SK-N-SH (cell line): ENCODE results near the gene MAN2B2. TPM values are rescaled to one million over a fixed set of nuclear protein-coding genes. Genes with fewer than 3 reads are reported as not detected.

Experiments
- CTCF ChIA-PET: fragments of 300-600, 350-600 bp; formaldehyde crosslinking; extraction: SDS; loops from one replicate; lab custom pipeline; 2021; lab: Yijun Ruan, JAX
- POLR2A ChIA-PET: fragments of 350-600 bp; sonication (Branson Sonifier 250); formaldehyde crosslinking; extraction: SDS; loops from one replicate; lab custom pipeline; 2020; ENCODE audit warnings: antibody characterized with exemption, inconsistent platforms; lab: Yijun Ruan, JAX
- DNase-seq: peaks from one replicate; pipeline ENCODE4 v3.0.0; 2012
- H2AFZ ChIP-seq: fragments of 200-600 bp; sonication (generic); 2 replicates; pipeline ENCODE4 v1.8.1; 2016; ENCODE audit warnings: antibody characterized with exemption, mild to moderate bottlenecking, low read depth
- H3F3A ChIP-seq: fragments of 200-600 bp; sonication (generic); replicated peaks from 2 replicates; pipeline ENCODE3; 2016; ENCODE audit warnings: antibody characterized with exemption, mild to moderate bottlenecking; ENCODE audit not compliant: insufficient read depth
- H3K27ac ChIP-seq, 2 experiments: fragments of 200-500 bp in 1 of 2; fragments of 200-600 bp in 1 of 2; sonication (Bioruptor generic) in 1 of 2; sonication (generic), shearing (Covaris generic) in 1 of 2; 2 replicates each; pipeline versions ENCODE4 v1.5.1 to v1.6.1; 2014 to 2016; ENCODE audit warnings: low read depth in 2 of 2, inconsistent platforms in 1 of 2, low read length in 1 of 2, mild to moderate bottlenecking in 1 of 2, mixed read lengths in 1 of 2
- H3K27me3 ChIP-seq: fragments of 200-600 bp; sonication (generic), shearing (Covaris generic); 2 replicates; pipeline ENCODE4 v1.6.1; 2016; ENCODE audit warnings: mixed run types; ENCODE audit not compliant: insufficient read depth
- H3K36me3 ChIP-seq, 2 experiments: fragments of 200-500 bp in 1 of 2; fragments of 200-600 bp in 1 of 2; sonication (Bioruptor generic) in 1 of 2; sonication (generic) in 1 of 2; replicated peaks in 1 of 2; 2 replicates each; pipeline versions ENCODE3 to v1.5.1; 2014 to 2016; ENCODE audit warnings: low read length in 1 of 2, mild to moderate bottlenecking in 1 of 2; ENCODE audit not compliant: insufficient read depth in 2 of 2, control insufficient read depth in 1 of 2
- H3K4me1 ChIP-seq, 2 experiments: fragments of 200-500 bp in 1 of 2; fragments of 200-600 bp in 1 of 2; sonication (Bioruptor generic) in 1 of 2; sonication (generic), shearing (Covaris generic) in 1 of 2; 2 replicates each; pipeline versions ENCODE4 v1.5.1 to v1.6.1; 2014 to 2016; ENCODE audit warnings: low read depth in 1 of 2, low read length in 1 of 2, mixed run types in 1 of 2; ENCODE audit not compliant: insufficient read depth in 2 of 2, control insufficient read depth in 1 of 2
- H3K4me2 ChIP-seq: fragments of 200-600 bp; sonication (generic), shearing (Covaris generic); 2 replicates; pipeline ENCODE4 v1.6.1; 2017; ENCODE audit warnings: mixed run types
- H3K4me3 ChIP-seq, 2 experiments: fragments of 200-500 bp in 1 of 2; fragments of 200-600 bp in 1 of 2; sonication (Bioruptor generic) in 1 of 2; sonication (generic), shearing (Covaris generic) in 1 of 2; 2 replicates each; pipeline versions ENCODE4 v1.5.1 to v1.8.1; 2014 to 2016; ENCODE audit warnings: low read depth in 2 of 2, inconsistent platforms in 1 of 2, low read length in 1 of 2, mild to moderate bottlenecking in 1 of 2, mixed read lengths in 1 of 2, moderate library complexity in 1 of 2
- H3K79me2 ChIP-seq: fragments of 200-600 bp; sonication (generic); 2 replicates; pipeline ENCODE4 v1.8.1; 2017; ENCODE audit warnings: mild to moderate bottlenecking; ENCODE audit not compliant: insufficient read depth
- H3K9ac ChIP-seq: fragments of 200-600 bp; sonication (generic); 2 replicates; pipeline ENCODE4 v1.6.1; 2017; ENCODE audit warnings: mixed run types
- H3K9me2 ChIP-seq: fragments of 200-600 bp; sonication (generic); 2 replicates; pipeline ENCODE4 v1.6.1; 2017; ENCODE audit warnings: mixed run types
- H3K9me3 ChIP-seq: fragments of 200-600 bp; sonication (generic); 2 replicates; pipeline ENCODE4 v1.6.1; 2017; ENCODE audit warnings: mixed run types, mild to moderate bottlenecking, moderate library complexity
- H4K20me1 ChIP-seq: fragments of 200-600 bp; sonication (generic); 2 replicates; pipeline ENCODE4 v1.6.1; 2017; ENCODE audit warnings: mild to moderate bottlenecking, mixed run types; ENCODE audit not compliant: insufficient read depth
- CHD2 ChIP-seq: fragments of 150-350 bp; IDR thresholded peaks from 2 replicates; pipeline ENCODE4 v1.6.1; 2018; ENCODE audit warnings: low read length; ENCODE audit not compliant: partially characterized antibody
- CTCF ChIP-seq: fragments of 200-600 bp; sonication (generic); IDR thresholded peaks from 2 replicates; pipeline ENCODE4 v1.6.1; 2017; ENCODE audit warnings: antibody characterized with exemption, mild to moderate bottlenecking, moderate library complexity
- ELF1 ChIP-seq: IDR thresholded peaks from 2 replicates; pipeline ENCODE4 v1.4.0; 2012
- EZH2phosphoT487 ChIP-seq: fragments of 200-600 bp; sonication (generic); IDR thresholded peaks from 2 replicates; pipeline ENCODE4 v1.6.1; 2017; ENCODE audit warnings: low read depth, mixed run types, mild to moderate bottlenecking, antibody characterized with exemption, moderate library complexity, borderline replicate concordance
- FOSL2 ChIP-seq: IDR thresholded peaks from 2 replicates; pipeline ENCODE4 v1.4.0; 2012; ENCODE audit warnings: low read depth, mild to moderate bottlenecking, moderate library complexity, borderline replicate concordance
- GABPA ChIP-seq: IDR thresholded peaks from 2 replicates; pipeline ENCODE4 v1.4.0; 2012; ENCODE audit warnings: low read depth, mild to moderate bottlenecking
- GATA2 ChIP-seq: sonication (generic); formaldehyde crosslinking; IDR thresholded peaks from 2 replicates; pipeline ENCODE4 v1.5.0; 2020; ENCODE audit warnings: mild to moderate bottlenecking, missing genetic modification reagents
- JUND ChIP-seq: IDR thresholded peaks from 2 replicates; pipeline ENCODE4 v1.4.0; 2012
- MEF2A ChIP-seq: IDR thresholded peaks from 2 replicates; pipeline ENCODE4 v1.4.0; 2012; ENCODE audit warnings: low read depth, borderline replicate concordance
- MXI1 ChIP-seq: IDR thresholded peaks from 2 replicates; pipeline ENCODE4 v1.6.1; 2012; ENCODE audit warnings: mild to moderate bottlenecking, low read depth, low read length, improper control_type of control experiment
- NRF1 ChIP-seq: IDR thresholded peaks from 2 replicates; pipeline ENCODE4 v1.6.1; 2012; ENCODE audit warnings: low read depth, mild to moderate bottlenecking, low read length
- PBX3 ChIP-seq: IDR thresholded peaks from 2 replicates; pipeline ENCODE4; 2012
- RAD21 ChIP-seq: IDR thresholded peaks from 2 replicates; pipeline ENCODE4 v1.6.1; 2012; ENCODE audit warnings: mild to moderate bottlenecking, low read length
- RFX5 ChIP-seq: IDR thresholded peaks from 2 replicates; pipeline ENCODE4 v1.6.1; 2012; ENCODE audit warnings: mild to moderate bottlenecking, improper control_type of control experiment, low read length
- SMC3 ChIP-seq: IDR thresholded peaks from 2 replicates; pipeline ENCODE4 v1.6.1; 2012; ENCODE audit warnings: low read depth, low read length, improper control_type of control experiment
- TAF1 ChIP-seq: IDR thresholded peaks from 2 replicates; pipeline ENCODE4 v1.6.1; 2012; ENCODE audit warnings: low read depth, mild to moderate bottlenecking, low read length, moderate library complexity, borderline replicate concordance
- TCF12 ChIP-seq: IDR thresholded peaks from 2 replicates; pipeline ENCODE4 v1.4.0; 2012
- USF2 ChIP-seq: fragments of 150-350 bp; IDR thresholded peaks from 2 replicates; pipeline ENCODE4 v1.6.1; 2017; ENCODE audit warnings: antibody characterized with exemption, low read length, low read depth, borderline replicate concordance
- YY1 ChIP-seq: IDR thresholded peaks from 2 replicates; pipeline ENCODE4 v1.4.0; 2012; ENCODE audit warnings: low read depth, mild to moderate bottlenecking
- WGBS: methylation state at CpG from one replicate; pipeline ENCODE4 v1.1.6; 2017; ENCODE audit warnings: low lambda C conversion rate; 5-methylcytosine and 5-hydroxymethylcytosine counted together
- polyA plus RNA-seq, 3 experiments: library from polyadenylated mRNA; depleted of rRNA; stranded (reverse); fragments of >200 nt; gene quantifications; 2 replicates each; pipeline ENCODE4 v1.2.3, GENCODE V29; 2012

MAN2B2 gene
- polyA plus RNA-seq, 1 of the 3 experiments (the other 2 are of a cell fraction) = 24.9 TPM

GRCh38 chr4:6591781-6592180, 16.8 kb downstream of the MAN2B2 start:
- POLR2A ChIA-PET = no interaction called here
- Histone ChIP-seq H4K20me1 (no peaks in the 10 kb centered on the region), H2AFZ (no peak overlapping the region), H3F3A (no peaks in the 10 kb centered on the region), H3K27me3 (no peaks in the 10 kb centered on the region), H3K4me3 (no peak overlapping the region), H3K79me2 (no peaks in the 10 kb centered on the region), H3K9ac (no peak overlapping the region), H3K4me2 (no peak overlapping the region), H3K9me3 (no peaks in the 10 kb centered on the region), H3K36me3 (peaks cover 0 to 4% of the 10 kb centered on the region in 2 experiments), H3K27ac (no peak overlapping the region), H3K4me1 (no peaks in the 10 kb centered on the region), H3K9me2 (no peaks in the 10 kb centered on the region)
- no peak for DNase-seq
- CTCF ChIA-PET = interaction anchor here (1.2 kb wide), 1 partner anchor 46 kb away, joined by 4 read pairs; no protein-coding TSS in a partner anchor
- TF ChIP-seq MEF2A (no peak), GATA2 (CRISPR knock-in tag) (no peak), CTCF (no peak), RFX5 (no peak), TCF12 (no peak), ELF1 (no peak), USF2 (no peak), FOSL2 (no peak), RAD21 (no peak), SMC3 (no peak), JUND (no peak), CHD2 (no peak), EZH2phosphoT487 (no peak), GABPA (no peak), PBX3 (no peak), MXI1 (no peak), TAF1 (no peak), YY1 (no peak), NRF1 (no peak)
- WGBS = 96% methylated on average over 4 of the region's 9 CpGs
